ENCODE measurements around the gene ZNF814.
A peak's percentile ranks its signal among the peaks of the same experiment; 100 is the strongest.

The ZNF814 gene

DNA sequence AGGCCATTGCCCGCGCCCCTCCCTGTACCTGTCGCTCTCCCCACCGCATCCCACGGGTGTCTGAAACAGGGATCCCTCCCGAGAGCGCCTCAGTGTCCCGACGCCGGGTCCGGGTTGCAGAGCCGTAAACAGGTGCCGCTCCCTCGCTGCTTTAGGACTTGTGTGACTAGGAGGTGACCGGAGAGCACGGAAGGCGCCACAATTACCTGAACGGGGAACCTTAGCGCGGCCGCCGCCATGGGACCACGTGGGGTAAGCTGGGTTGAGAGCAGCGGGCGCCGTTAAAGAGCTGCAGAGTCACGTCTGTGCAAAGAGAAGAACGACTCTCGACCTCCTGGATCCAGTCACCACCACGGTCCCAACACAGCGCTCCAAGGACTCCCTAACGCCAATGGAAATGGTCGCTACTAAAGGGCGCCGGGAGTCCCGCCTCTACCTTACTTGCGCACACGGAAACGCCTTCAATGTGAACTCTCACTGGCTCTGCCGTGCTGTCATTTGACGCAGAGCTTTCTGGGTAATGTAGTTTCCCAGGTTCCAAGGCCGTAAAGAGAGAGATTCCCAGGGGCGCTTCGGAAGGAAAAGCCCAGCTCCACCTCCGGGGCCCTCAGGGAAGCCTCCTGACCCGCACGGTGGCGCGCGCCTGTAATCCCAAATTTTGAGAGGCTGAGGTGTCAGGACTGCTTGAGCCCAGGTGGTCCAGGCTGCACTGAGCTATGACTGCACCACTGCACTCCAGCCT lies 74.2 kb downstream of the ZNF814 start, which contains the start of gene ZNF552:
Gene ZNF552 (minus strand): TSS at position 409 of the 742 bp plus-strand sequence. CDS start 170 bp downstream, at position 239.
- H3K4me1 ChIP-seq (ENCODE audit: control insufficient read depth, insufficient read depth, low read length) = no peaks in the 10 kb centered on the region
- peak within 1 kb of the TSS; percentile 74; the same call in 1 of the 2 replicates for H3K27ac ChIP-seq (ENCODE audit: extremely low read depth, low read depth, low read length)
- no peaks in the 10 kb centered on the region for H3K9me3 ChIP-seq (ENCODE audit: control insufficient read depth, insufficient read depth, low read depth, low read length)
- CTCF ChIA-PET = interaction anchor here (0.7 kb wide), 1 partner anchor 13 kb away, joined by 3 read pairs; no protein-coding TSS in a partner anchor
- peak within 1 kb of the TSS; percentile 87 for H3K4me3 ChIP-seq (ENCODE audit: low read depth, low read length)
- POLR2A ChIA-PET = interaction anchor here (0.6 to 2.0 kb wide), 18 partner anchors 10 to 451 kb away, joined by 3 to 11 read pairs (median 4); partner anchors contain the start of genes TRAPPC2B, ZNF274, ZNF417 and ZNF547
- H3K36me3 ChIP-seq (ENCODE audit: control insufficient read depth in 2 of 2, insufficient read depth in 1 of 2, low read length in 2 of 2) = peaks cover 19% of the 10 kb centered on the region in 2 experiments
- TF ChIP-seq ZBTB8A (tag by site-specific recombination; IDR thresholded peaks at IDR 0.05) = peak; percentile 48
- peak; percentile 100 for TF ChIP-seq PRDM10 (tag by site-specific recombination; IDR thresholded peaks at IDR 0.05)
- no peak for TF ChIP-seq BCL6B (tag by site-specific recombination; IDR thresholded peaks at IDR 0.05)
- no peak for TF ChIP-seq GLI4 (tag by site-specific recombination; IDR thresholded peaks at IDR 0.05)
- TF ChIP-seq ZNF473 (tag by site-specific recombination; IDR thresholded peaks at IDR 0.05) = no peak
- TF ChIP-seq ZNF37A (tag by site-specific recombination; IDR thresholded peaks at IDR 0.05) = no peak
- TF ChIP-seq ZNF280C (tag by site-specific recombination; IDR thresholded peaks at IDR 0.05) = no peak
- TF ChIP-seq KLF10 (tag by site-specific recombination; IDR thresholded peaks at IDR 0.05) = no peak
- no peak for TF ChIP-seq ZFP3 (tag by site-specific recombination; IDR thresholded peaks at IDR 0.05; ENCODE audit: low read depth)
- TF ChIP-seq KLF1 (tag by site-specific recombination; IDR thresholded peaks at IDR 0.05) = peak; percentile 71; the same call in 1 of the 2 replicates
- TF ChIP-seq ZNF24 (tag by site-specific recombination; IDR thresholded peaks at IDR 0.05) = 0 out of 2 replicates have a peak, but pooled peaks have one; percentile 45
- TF ChIP-seq MYNN (tag by site-specific recombination; IDR thresholded peaks at IDR 0.05; ENCODE audit: borderline replicate concordance) = no peak
- no peak for TF ChIP-seq ZNF138 (tag by site-specific recombination; IDR thresholded peaks at IDR 0.05; ENCODE audit: borderline replicate concordance)
- no peak for TF ChIP-seq ZNF174 (tag by site-specific recombination; IDR thresholded peaks at IDR 0.05)
- TF ChIP-seq TSHZ1 (tag by site-specific recombination; IDR thresholded peaks at IDR 0.05; ENCODE audit: borderline replicate concordance) = no peak
- peak; percentile 80 for TF ChIP-seq ZNF10 (tag by site-specific recombination; IDR thresholded peaks at IDR 0.05)
- no peak for TF ChIP-seq ZNF132 (tag by site-specific recombination; IDR thresholded peaks at IDR 0.05; ENCODE audit: borderline replicate concordance)
- TF ChIP-seq HOXA7 (CRISPR knock-in tag; IDR thresholded peaks at IDR 0.05; ENCODE audit: borderline replicate concordance) = no peak
- no peak for TF ChIP-seq ZNF239 (tag by site-specific recombination; IDR thresholded peaks at IDR 0.05)
- TF ChIP-seq ZFP41 (tag by site-specific recombination; IDR thresholded peaks at IDR 0.05; ENCODE audit: borderline replicate concordance) = no peak
- TF ChIP-seq ZNF426 (tag by site-specific recombination; IDR thresholded peaks at IDR 0.05) = no peak
- no peak for TF ChIP-seq ZNF391 (tag by site-specific recombination; IDR thresholded peaks at IDR 0.05; ENCODE audit: borderline replicate concordance, low read depth)
- TF ChIP-seq ZNF596 (tag by site-specific recombination; IDR thresholded peaks at IDR 0.05) = no peak
- peak; percentile 49; the same call in 1 of the 2 replicates for TF ChIP-seq ZBTB20 (tag by site-specific recombination; IDR thresholded peaks at IDR 0.05)
- peak; percentile 21; the same call in 1 of the 2 replicates for TF ChIP-seq REPIN1 (tag by site-specific recombination; IDR thresholded peaks at IDR 0.05; ENCODE audit: low read depth)
- TF ChIP-seq ZNF266 (tag by site-specific recombination; IDR thresholded peaks at IDR 0.05; ENCODE audit: low read depth) = no peak
- no peak for TF ChIP-seq ZNF624 (tag by site-specific recombination; IDR thresholded peaks at IDR 0.05)
- peak; percentile 89 for TF ChIP-seq ZNF600 (tag by site-specific recombination; IDR thresholded peaks at IDR 0.05)

Data from HEK293 (cell line).